Stimulated activated CD4-positive, alpha-beta T cell treated with anti-CD3 and anti-CD28 coated beads, TNF-alpha, amount 100 ng/mL, for 1 hour (primary cell): ENCODE results near the gene HPDL.

Source experiments
- DNase-seq, 3 donors: peaks; one replicate each; pipeline ENCODE4 v3.0.0-alpha.2; 2020; ENCODE audit warnings: low read depth in 3 of 3, low spot score in 1 of 3

Gene HPDL

DNA sequence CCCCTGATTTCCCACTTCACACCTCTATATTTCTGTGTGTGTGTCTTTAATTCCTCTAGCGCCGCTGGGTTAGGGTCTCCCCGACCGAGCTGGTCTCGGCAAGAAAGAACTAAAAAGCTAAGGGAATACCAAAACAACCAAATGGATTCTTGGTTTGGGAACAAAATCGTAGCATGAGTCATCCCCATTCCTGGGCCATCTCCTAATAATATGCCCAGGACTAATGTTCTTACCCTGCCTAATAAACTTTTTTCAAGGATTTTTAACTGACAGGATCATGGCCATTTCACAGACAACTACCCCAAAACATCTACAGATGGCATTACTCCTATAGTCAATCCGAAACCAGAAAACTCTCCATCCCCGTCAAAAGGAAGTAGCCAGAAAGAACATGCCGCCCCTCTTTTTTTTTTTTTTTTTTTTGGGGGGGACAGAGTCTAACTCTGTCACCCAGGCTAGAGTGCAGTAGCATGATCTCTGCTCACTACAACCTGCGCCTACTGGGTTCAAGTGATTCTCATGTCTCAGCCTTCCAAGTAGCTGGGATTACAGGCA, 4.1 kb upstream of the HPDL start:
- DNase-seq = no peak

- DNase-seq = no peak
Observed at GRCh38 chr1:45325851-45326506, 716 bp upstream of the HPDL start.

DNA sequence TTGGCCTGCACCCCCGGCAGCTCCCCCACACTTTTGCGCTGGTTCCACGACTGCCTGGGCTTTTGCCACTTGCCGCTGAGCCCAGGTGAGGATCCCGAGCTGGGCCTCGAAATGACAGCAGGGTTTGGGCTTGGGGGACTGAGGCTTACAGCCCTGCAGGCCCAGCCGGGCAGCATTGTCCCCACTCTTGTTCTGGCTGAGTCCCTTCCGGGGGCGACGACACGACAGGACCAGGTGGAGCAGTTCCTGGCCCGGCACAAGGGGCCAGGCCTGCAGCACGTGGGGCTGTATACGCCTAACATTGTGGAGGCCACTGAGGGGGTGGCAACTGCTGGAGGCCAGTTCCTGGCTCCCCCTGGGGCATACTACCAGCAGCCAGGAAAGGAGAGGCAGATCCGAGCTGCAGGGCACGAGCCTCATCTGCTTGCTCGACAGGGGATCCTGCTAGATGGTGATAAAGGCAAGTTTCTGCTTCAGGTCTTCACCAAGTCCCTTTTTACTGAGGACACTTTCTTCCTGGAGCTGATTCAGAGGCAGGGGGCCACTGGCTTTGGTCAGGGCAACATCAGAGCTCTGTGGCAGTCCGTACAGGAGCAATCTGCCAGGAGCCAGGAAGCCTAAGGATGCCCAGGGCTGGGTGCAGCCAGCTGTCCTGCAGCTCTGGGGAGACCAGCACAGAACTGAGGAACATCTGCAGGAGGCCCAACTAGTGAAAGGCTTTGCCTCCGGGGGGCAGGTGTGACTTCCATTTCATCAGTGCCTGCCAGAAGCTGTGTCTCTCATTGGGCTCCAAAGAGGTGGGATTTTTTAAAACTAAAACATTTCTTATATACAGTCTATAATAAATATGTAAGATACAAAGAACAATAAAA, 1.2 kb downstream of the HPDL start:
- no peak for DNase-seq

DNA sequence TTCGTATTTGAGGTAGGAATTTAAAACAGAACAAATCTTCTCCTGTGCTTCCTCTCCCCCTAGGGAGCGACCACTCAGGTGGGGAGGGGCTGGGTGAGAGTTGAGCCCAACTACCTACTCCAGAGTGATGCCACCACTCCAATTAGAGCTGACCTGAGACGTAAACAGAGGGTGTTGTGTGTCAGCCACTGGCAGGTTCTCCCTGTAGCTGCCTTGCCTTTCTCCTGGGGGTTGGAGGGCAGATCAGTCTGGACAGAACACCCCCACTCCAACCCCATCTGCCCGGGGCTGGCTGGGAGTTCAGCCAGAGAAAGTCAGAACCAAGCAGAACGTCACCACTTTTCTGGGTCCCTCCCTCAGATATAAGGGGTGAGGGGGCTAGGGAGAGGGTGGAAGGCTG, 2.0 kb downstream of the HPDL start:
- no peak for DNase-seq

DNA sequence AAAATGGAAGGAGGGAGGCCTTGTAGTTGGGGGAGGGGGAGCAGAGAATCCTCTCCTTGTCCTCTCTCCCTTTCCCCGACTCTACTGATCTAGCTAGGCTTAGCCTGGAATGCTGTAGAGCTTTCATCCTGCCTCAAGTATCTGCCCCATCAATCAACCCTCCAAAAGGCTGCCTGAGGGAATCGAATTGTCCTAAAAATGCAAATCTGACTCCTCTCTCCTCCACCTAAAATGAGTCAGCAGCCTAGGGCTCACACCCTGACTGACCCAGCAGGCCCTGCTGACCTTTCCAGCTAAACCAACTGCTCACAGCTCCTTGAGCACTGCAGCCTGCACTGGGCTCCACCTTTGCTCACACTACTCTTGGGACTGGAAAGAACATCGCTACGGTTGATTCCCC, 2.8 kb downstream of the HPDL start:
- DNase-seq = no peak

- no peak for DNase-seq
Observed at GRCh38 chr1:45331436-45332345, 5.0 kb downstream of the HPDL start.

DNA sequence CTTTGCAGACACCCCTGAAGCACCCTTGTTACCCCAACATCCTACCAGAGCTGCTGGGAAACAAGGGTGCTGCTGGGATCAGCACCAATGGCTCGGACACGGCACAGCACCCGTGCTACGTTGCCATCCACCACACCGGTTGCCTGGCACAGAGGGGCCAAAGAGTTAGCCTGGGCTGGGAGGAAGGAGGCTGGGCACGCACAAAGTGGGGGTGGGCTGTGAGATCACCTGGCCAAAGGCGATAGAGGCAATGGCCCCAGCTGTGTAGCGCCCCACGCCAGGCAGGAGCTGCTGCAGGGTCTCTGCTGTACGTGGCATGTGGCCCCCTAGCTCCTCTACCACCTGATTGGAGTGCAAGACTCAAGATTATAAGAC, 5.6 kb downstream of the HPDL start:
- DNase-seq = no peak

DNA sequence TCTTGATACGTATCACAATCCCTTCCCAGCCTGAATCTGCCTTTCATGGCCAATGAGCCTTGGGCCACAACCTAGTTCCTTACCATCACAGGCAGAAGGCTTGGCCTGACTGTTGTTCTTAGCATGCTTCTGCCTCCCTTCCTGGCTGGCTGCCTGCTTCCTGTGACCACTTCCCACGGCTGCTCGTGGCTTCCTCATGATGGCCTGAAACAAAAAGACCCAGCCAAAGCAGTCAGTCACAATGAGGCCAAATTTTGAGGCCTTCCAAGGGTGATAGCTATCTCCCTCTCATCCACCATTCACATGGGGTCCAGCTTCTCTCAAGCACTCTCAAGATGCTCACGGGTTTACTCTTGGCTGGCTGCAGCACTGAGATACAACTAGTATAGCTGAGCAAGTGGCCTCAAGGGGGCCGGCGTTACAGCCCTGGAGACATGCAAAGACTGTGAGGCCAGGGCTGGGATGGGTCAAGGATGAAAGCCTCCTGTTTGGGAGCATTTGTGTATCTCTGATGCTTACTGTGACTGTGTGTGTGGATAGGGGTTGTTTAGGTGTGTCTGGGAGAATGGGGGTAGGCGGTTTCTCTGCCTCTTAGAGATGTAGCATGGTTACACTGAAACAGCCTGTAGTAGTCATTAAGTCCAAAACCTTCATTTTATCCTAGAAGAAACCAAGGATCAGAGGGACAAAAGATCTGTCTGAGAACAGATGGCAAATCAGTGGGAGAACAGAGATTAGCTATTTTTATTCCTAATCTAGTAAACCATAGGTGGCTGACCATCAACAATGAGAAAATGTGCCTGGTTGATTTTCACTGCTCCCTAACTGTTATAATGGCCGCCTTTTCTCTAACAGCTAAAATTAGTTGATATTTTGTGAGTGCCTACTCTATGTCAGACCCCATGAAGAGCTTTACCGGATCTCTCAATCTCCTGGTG, 7.9 kb downstream of the HPDL start:
- no peak for DNase-seq

DNA sequence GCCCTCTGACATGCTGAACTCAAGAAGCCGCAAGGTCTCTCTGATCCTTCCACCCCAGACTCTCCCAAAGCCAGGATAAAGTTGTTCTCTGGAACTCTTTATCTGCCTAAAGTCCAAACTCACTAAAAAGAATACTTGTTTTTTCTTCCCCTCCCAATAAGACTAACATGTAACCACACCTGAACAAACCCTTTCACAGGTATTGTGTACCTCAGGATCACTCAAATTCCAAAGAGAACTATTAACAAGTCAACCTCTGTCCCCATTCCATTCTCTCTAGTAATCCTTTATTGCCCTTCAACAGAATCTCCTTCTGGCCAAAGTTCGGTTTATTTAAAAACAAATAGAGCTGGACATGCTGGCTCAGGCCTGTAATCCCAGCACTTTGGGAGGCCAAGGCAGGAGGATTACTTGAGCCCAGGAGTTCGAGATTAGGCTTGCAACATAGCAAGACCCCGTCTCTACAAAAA, 9.2 kb downstream of the HPDL start:
- DNase-seq = no peak

GRCh38 chr1:45337630-45338325, 11.1 kb downstream of the HPDL start:
- no peak for DNase-seq

GRCh38 chr1:45339789-45340558, 13.3 kb downstream of the HPDL start, which contains the start of the genes MUTYH and TOE1:
MUTYH (minus strand) TSS chr1:45340440; CDS start chr1:45334505, 5,935 bp downstream.
TOE1 (plus strand) TSS chr1:45340170; CDS start chr1:45340253, 83 bp downstream.
- peak; percentile 72 to 84 (median 78) for DNase-seq

DNA sequence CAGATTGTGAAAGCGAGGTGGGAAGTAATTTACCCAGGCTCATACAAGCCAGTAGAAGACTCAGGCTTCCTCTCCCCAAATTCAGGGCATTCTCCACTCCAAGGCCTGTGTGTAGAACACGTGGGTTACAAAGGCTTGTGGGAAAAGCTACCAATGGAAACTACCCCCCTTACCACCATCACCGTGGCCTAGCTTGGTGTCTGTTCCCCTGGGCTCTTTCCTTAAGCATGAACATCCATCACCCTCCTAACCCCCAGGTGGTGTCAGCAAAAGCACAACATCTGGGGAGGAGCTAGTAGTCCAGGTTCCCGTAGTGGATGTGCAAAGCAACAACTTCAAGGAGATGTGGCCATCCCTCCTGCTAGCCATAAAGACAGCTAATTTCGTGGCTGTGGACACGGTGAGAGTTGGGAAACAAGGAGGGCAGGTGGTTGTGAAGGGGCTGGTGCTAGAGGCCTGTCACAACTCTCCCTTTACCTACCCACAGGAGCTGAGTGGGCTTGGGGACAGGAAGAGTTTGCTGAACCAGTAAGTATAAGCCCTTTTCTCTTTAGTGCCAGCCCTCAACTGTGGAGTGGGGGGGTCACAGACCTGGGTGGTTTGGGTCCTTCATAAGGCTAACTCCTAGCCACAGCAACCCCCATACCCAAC, 14.2 kb downstream of the HPDL start:
- no peak for DNase-seq

DNA sequence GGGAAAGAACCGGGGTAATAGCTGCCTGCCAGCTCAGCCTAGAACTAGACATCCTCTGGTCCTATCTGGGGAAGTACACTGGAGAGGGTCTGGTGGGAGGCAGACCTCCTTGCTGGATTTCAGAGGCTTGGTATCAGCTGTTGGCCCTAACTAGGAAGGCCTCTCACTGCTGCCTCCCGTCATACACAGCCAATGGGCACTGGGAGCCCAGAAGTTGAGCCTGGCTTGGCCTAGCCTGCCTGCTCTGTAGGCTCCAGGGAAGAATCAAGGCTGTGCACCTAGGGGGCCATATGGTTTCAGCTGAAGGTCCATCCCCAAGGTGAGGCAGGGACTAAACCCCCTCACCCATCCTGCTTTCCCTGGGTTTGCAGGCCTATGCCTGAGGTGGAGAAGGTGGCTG, 17.8 kb downstream of the HPDL start:
- DNase-seq = no peak

GRCh38 chr1:45345014-45345413, 18.3 kb downstream of the HPDL start:
- DNase-seq = no peak

DNA sequence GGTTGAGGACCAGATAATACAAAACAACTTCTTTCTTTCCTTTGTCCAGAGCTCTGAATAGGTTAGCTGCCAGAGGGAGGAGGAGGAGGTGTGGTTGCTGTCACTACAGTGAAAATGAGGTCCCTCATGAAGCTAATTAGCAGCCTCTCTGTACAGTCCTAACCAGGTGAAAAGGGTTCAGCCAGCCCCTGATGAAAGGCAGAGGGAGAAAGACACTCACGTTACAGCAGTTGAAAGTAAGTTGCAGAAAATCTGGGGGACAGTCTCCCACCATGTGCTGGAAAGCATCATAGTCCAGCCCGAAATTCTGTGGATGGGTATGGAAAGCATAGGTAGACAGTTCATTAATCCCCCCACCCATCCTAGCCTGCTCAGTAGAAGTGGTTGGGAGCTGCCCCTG, 19.8 kb downstream of the HPDL start:
- no peak for DNase-seq

GRCh38 chr1:45348020-45348419, 21.3 kb downstream of the HPDL start:
- no peak for DNase-seq

DNA sequence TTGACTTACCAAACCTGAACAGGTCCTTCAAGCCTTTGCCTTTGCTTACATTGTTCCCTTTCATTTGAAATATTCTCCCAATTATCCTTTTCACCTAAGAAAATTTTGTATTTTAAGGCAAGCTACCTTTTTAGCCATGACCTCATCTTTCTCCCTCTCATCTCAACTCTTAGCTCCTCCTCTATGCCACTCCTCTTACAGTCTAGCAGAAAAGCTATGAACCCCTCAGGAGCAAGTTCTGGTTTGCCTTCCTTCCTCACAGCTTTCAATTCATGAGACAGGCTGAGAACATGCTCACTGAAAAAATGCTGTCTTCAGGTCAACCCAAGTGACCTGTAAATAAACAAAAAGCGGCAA, 21.9 kb downstream of the HPDL start:
- no peak for DNase-seq
